GM19239 (cell line): ENCODE measurements around the gene TRIM65.
"Not testable (repeated sequence)": the region's sequence is repeated elsewhere in the genome, so short reads cannot be mapped to it uniquely, and the experiment has no call there.

Source experiments
- DNase-seq: peaks from one replicate; pipeline ENCODE4 v3.0.0; 2011; ENCODE audit warnings: low spot score; ENCODE audit not compliant: insufficient read length
- FAIRE-seq: peaks from 2 replicates; lab custom pipeline; 2011; peaks lifted over from hg19 to GRCh38; lab: Jason Lieb, UNC

TRIM65 gene

GRCh38 chr17:75855310-75856061 lies 41.3 kb downstream of the TRIM65 start, which contains the start of gene WBP2:
Gene WBP2 (minus strand): TSS chr17:75855335. CDS start chr17:75855297, 38 bp downstream.
- peak; percentile 92 for DNase-seq
- FAIRE-seq: peak; percentile 98

GRCh38 chr17:75854881-75855309 lies 41.9 kb downstream of the TRIM65 start:
- FAIRE-seq (no peak), DNase-seq (no peak)

- DNase-seq (no peak), FAIRE-seq (no peak)
Measured at GRCh38 chr17:75854101-75854748, 42.5 kb downstream of the TRIM65 start.

GRCh38 chr17:75853433-75853832 lies 43.3 kb downstream of the TRIM65 start:
- no peak for FAIRE-seq

GRCh38 chr17:75851693-75851991 lies 45.1 kb downstream of the TRIM65 start:
- not testable (repeated sequence) for DNase-seq, FAIRE-seq

More at GRCh38 chr17:75853433-75853832, 43.3 kb downstream of the TRIM65 start:
- DNase-seq: no peak

- FAIRE-seq: no peak
- no peak for DNase-seq
Measured at GRCh38 chr17:75850928-75851692, 45.6 kb downstream of the TRIM65 start.

- DNase-seq (no peak), FAIRE-seq (no peak)
Measured at GRCh38 chr17:75849724-75850123, 47.0 kb downstream of the TRIM65 start.

- DNase-seq (no peak), FAIRE-seq (no peak)
Measured at GRCh38 chr17:75849279-75849646, 47.5 kb downstream of the TRIM65 start.

GRCh38 chr17:75848523-75849278 lies 48.0 kb downstream of the TRIM65 start:
- no peak for DNase-seq
- FAIRE-seq: peak; percentile 26

GRCh38 chr17:75847614-75848522 lies 48.9 kb downstream of the TRIM65 start:
- FAIRE-seq: no peak

GRCh38 chr17:75846692-75847613 lies 49.8 kb downstream of the TRIM65 start:
- DNase-seq (no peak), FAIRE-seq (no peak)

More at GRCh38 chr17:75847614-75848522, 48.9 kb downstream of the TRIM65 start:
- DNase-seq: no peak

GRCh38 chr17:75845933-75846691 lies 50.6 kb downstream of the TRIM65 start:
- DNase-seq (no peak), FAIRE-seq (no peak)

GRCh38 chr17:75845058-75845711 lies 51.6 kb downstream of the TRIM65 start:
- FAIRE-seq (peak; percentile 87), DNase-seq (peak; percentile 93)

- no peak for DNase-seq
- no peak for FAIRE-seq
Measured at GRCh38 chr17:75844530-75845057, 52.2 kb downstream of the TRIM65 start.

- DNase-seq (peak; percentile 80), FAIRE-seq (peak; percentile 37)
Measured at GRCh38 chr17:75843577-75844529, 52.9 kb downstream of the TRIM65 start, which contains the start of gene UNC13D. Gene UNC13D (minus strand): TSS chr17:75844404. CDS start chr17:75844337, 67 bp downstream.
